ENCODE results near the gene TIGD6.
"Not testable (repeated sequence)": the region's sequence is repeated elsewhere in the genome, so short reads cannot be mapped to it uniquely, and the experiment has no call there.

TIGD6 gene

GRCh38 chr5:149953436-149954121 lies 46.9 kb downstream of the TIGD6 start:
- TF ChIP-seq POLR2A (IDR thresholded peaks at IDR 0.05; ENCODE audit: low read depth, low read length), result no peak
- FAIRE-seq (no peak), DNase-seq (ENCODE audit: insufficient read length, low spot score) (no peak)

- DNase-seq (ENCODE audit: insufficient read length, low spot score) (no peak), FAIRE-seq (no peak)
- no peak for TF ChIP-seq POLR2A (IDR thresholded peaks at IDR 0.05; ENCODE audit: low read depth, low read length)
These were observed 49.2 kb downstream of the TIGD6 start for GRCh38 chr5:149951138-149951749.

- no peak for TF ChIP-seq POLR2A (IDR thresholded peaks at IDR 0.05; ENCODE audit: low read depth, low read length)
- FAIRE-seq, result no peak
- DNase-seq (ENCODE audit: insufficient read length, low spot score), result no peak
These were observed 51.5 kb downstream of the TIGD6 start for GRCh38 chr5:149948993-149949392.

GRCh38 chr5:149946118-149946517 lies 54.3 kb downstream of the TIGD6 start:
- FAIRE-seq (no peak), DNase-seq (ENCODE audit: insufficient read length, low spot score) (no peak)
- TF ChIP-seq POLR2A (IDR thresholded peaks at IDR 0.05; ENCODE audit: low read depth, low read length), result no peak

- FAIRE-seq, result no peak
- no peak for DNase-seq (ENCODE audit: insufficient read length, low spot score)
- no peak for TF ChIP-seq POLR2A (IDR thresholded peaks at IDR 0.05; ENCODE audit: low read depth, low read length)
These were observed 55.8 kb downstream of the TIGD6 start, which contains the start of gene PDE6A for GRCh38 chr5:149944666-149945065. TSS of gene PDE6A (minus strand) at chr5:149944793. CDS start at chr5:149944673, 120 bp downstream.

- DNase-seq (ENCODE audit: insufficient read length, low spot score); FAIRE-seq: not testable (repeated sequence)
These were observed 57.1 kb downstream of the TIGD6 start for GRCh38 chr5:149943177-149943949.

All from H54 (cell line).